Mammary epithelial cell (primary cell): ENCODE data around the gene ANKS1B.

Source experiments
- CTCF ChIP-seq, 2 donors: IDR thresholded peaks in 1 of 2; conservative IDR thresholded peaks in 1 of 2; 2 replicates each; pipeline ENCODE4 v1.5.1; 2011 to 2012; ENCODE audit warnings: inconsistent platforms in 2 of 2, low read length in 2 of 2, mild to moderate bottlenecking in 2 of 2, control low read depth in 1 of 2, low read depth in 1 of 2; ENCODE audit not compliant: insufficient read depth in 1 of 2; ENCODE audit errors: extremely low read depth in 1 of 2
- EZH2 ChIP-seq: IDR thresholded peaks from 2 replicates; pipeline ENCODE4 v1.6.1; 2012; ENCODE audit warnings: low read length, inconsistent platforms, borderline replicate concordance

- no peak for TF ChIP-seq EZH2
- no peak for TF ChIP-seq CTCF (conservative IDR thresholded peaks at IDR 0.05 in 1 of 2, IDR thresholded peaks at IDR 0.05 in 1 of 2; ENCODE audit: extremely low read depth in 1 of 2, insufficient read depth in 1 of 2, low read depth in 1 of 2, low read length in 2 of 2)
These were observed 999.6 kb downstream of the ANKS1B start for GRCh38 chr12:98985156-98985555.
